Activated CD8-positive, alpha-beta memory T cell treated with anti-CD3 and anti-CD28 coated beads for 36 hours (primary cell): ENCODE data around the gene RFPL1. TPM values are rescaled to one million over a fixed set of nuclear protein-coding genes. Genes with fewer than 3 reads are reported as not detected.

Experiments used
- CTCF ChIA-PET: fragments of 350-600 bp; sonication (Branson Sonifier 250); formaldehyde crosslinking; loops from one replicate; lab custom pipeline; 2021; ENCODE audit warnings: antibody characterized with exemption; lab: Charles Lee
- POLR2A ChIA-PET: fragments of 350-600 bp; sonication (Branson Sonifier 250); formaldehyde crosslinking; loops from one replicate; lab custom pipeline; 2021; ENCODE audit warnings: antibody characterized with exemption; lab: Charles Lee
- total RNA-seq, 2 experiments: library from RNA; stranded (reverse); gene quantifications; one replicate each; pipeline ENCODE4 v1.2.3, GENCODE V29; 2021

RFPL1 gene
- total RNA-seq, 2 experiments from 2014 or later = not detected

- POLR2A ChIA-PET = no interaction called here
- CTCF ChIA-PET = interaction anchor here (0.6 to 1.2 kb wide), 3 partner anchors 13 to 36 kb away, joined by 3 to 4 read pairs (median 3); no protein-coding TSS in a partner anchor
These were observed 31.9 kb downstream of the RFPL1 start for GRCh38 chr22:29470159-29470855.

GRCh38 chr22:29473001-29473400, 34.6 kb downstream of the RFPL1 start:
- ChIA-PET CTCF (interaction anchor here (0.6 kb wide), 1 partner anchor 118 kb away, joined by 3 read pairs; no protein-coding TSS in a partner anchor), POLR2A (no interaction called here)

GRCh38 chr22:29475550-29475949, 37.2 kb downstream of the RFPL1 start:
- CTCF ChIA-PET = interaction anchor here (0.6 kb wide), 1 partner anchor 17 kb away, joined by 4 read pairs; no protein-coding TSS in a partner anchor
- POLR2A ChIA-PET = no interaction called here

- POLR2A ChIA-PET = no interaction called here
- CTCF ChIA-PET = no interaction called here
These were observed 37.7 kb downstream of the RFPL1 start for GRCh38 chr22:29476116-29476515.

- ChIA-PET POLR2A (no interaction called here), CTCF (no interaction called here)
These were observed 39.4 kb downstream of the RFPL1 start for GRCh38 chr22:29477723-29478318.

- POLR2A ChIA-PET = no interaction called here
These were observed 40.2 kb downstream of the RFPL1 start for GRCh38 chr22:29478326-29479276.

GRCh38 chr22:29479417-29480261, 41.3 kb downstream of the RFPL1 start, which contains the start of gene NEFH:
TSS of gene NEFH (plus strand) at chr22:29480218. CDS start at chr22:29480263, 45 bp downstream.
- ChIA-PET POLR2A (interaction anchor here (0.5 kb wide), 1 partner anchor 217 kb away, joined by 3 read pairs; no protein-coding TSS in a partner anchor), CTCF (no interaction called here)

More at GRCh38 chr22:29478326-29479276, 40.2 kb downstream of the RFPL1 start:
- CTCF ChIA-PET = no interaction called here

- ChIA-PET POLR2A (interaction anchor here (0.5 kb wide), 1 partner anchor 217 kb away, joined by 3 read pairs; no protein-coding TSS in a partner anchor), CTCF (no interaction called here)
These were observed 41.8 kb downstream of the RFPL1 start for GRCh38 chr22:29480262-29480511.

- ChIA-PET POLR2A (interaction anchor here (0.5 kb wide), 1 partner anchor 218 kb away, joined by 3 read pairs; no protein-coding TSS in a partner anchor), CTCF (no interaction called here)
These were observed 42.3 kb downstream of the RFPL1 start for GRCh38 chr22:29480512-29481264.

- ChIA-PET POLR2A (no interaction called here), CTCF (no interaction called here)
These were observed 43.0 kb downstream of the RFPL1 start for GRCh38 chr22:29481265-29482000.

- POLR2A ChIA-PET = no interaction called here
- CTCF ChIA-PET = interaction anchor here (1.7 kb wide), 1 partner anchor 11 kb away, joined by 4 read pairs; no protein-coding TSS in a partner anchor
These were observed 43.9 kb downstream of the RFPL1 start for GRCh38 chr22:29482253-29482652.

GRCh38 chr22:29482726-29483125, 44.3 kb downstream of the RFPL1 start:
- ChIA-PET CTCF (interaction anchor here (1.7 kb wide), 1 partner anchor 12 kb away, joined by 4 read pairs; no protein-coding TSS in a partner anchor), POLR2A (no interaction called here)

- CTCF ChIA-PET = interaction anchor here (0.6 to 1.7 kb wide), 3 partner anchors 12 to 471 kb away, joined by 3 to 4 read pairs (median 3); partner anchors contain the start of gene RFPL1
- POLR2A ChIA-PET = no interaction called here
These were observed 44.9 kb downstream of the RFPL1 start for GRCh38 chr22:29483254-29483653.

- POLR2A ChIA-PET = no interaction called here
- CTCF ChIA-PET = no interaction called here
These were observed 46.3 kb downstream of the RFPL1 start for GRCh38 chr22:29484642-29485041.

GRCh38 chr22:29485448-29485847, 47.1 kb downstream of the RFPL1 start:
- ChIA-PET POLR2A (no interaction called here), CTCF (no interaction called here)

GRCh38 chr22:29487426-29487986, 49.1 kb downstream of the RFPL1 start:
- POLR2A ChIA-PET = no interaction called here
- CTCF ChIA-PET = no interaction called here
